Measurements from ENCODE around the gene TMEM259.

Gene TMEM259

DNA sequence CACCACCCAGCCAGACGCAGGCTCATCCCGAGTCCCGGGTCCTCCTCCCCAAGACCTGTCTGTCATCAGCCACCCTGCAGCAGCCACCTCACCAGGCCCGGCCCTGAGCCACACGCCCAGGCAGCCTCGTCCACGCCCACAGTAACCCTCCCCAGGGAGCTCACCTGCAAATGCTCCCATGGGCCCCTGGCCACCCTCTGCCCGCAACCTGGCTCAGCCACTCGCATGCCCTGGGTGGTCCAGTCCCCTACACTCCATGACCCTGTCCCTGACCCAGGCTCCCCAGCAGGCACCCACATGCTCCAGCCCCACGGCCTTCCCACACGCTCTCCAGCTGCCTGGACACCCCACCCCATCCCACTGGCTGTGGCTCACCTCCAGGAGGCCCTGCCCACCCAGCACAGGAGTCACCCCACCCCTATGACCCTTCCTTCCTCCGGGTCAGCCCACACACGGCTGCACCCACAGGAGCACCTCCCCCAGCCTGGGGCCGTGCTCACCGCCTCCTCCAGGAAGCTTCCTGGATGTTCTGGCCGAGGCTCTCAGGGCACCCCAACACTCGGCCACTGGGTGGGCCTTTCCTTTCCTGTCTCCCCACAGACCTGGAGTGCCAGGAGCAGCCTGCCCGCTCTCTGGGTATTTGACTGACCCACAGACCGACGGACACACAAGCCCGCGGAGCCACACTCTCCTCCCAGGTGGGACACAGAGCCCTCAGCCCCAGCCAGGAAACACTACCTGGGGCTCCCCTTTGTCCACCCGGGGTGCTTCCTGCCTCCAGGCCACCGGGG lies 3.6 kb downstream of the TMEM259 start:
- no peak for DNase-seq (ENCODE audit: low read depth in 2 of 2)

DNA sequence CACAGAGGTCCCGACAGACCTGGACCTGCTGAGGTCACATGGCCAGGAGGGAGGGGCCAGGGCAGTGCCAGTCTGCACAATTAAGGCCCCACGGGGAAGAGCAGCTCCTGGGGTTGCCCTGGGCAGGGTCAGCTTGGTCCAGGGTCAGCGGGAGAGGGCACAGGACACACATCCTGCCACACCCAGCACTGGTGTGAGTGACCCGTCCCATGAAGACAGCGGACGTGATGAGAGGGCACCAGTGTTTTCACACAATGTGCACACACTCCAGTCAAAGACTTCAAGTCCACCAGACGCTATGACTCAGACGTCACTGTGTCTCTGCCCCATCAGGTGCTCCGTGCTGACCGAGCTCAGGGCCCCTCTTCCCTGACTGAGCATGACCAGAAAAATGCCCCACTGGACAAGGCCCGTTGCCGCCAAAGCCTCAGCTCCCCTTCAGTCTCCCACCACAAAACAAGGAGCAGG lies 4.2 kb downstream of the TMEM259 start:
- no peak for DNase-seq (ENCODE audit: low read depth in 2 of 2)

DNA sequence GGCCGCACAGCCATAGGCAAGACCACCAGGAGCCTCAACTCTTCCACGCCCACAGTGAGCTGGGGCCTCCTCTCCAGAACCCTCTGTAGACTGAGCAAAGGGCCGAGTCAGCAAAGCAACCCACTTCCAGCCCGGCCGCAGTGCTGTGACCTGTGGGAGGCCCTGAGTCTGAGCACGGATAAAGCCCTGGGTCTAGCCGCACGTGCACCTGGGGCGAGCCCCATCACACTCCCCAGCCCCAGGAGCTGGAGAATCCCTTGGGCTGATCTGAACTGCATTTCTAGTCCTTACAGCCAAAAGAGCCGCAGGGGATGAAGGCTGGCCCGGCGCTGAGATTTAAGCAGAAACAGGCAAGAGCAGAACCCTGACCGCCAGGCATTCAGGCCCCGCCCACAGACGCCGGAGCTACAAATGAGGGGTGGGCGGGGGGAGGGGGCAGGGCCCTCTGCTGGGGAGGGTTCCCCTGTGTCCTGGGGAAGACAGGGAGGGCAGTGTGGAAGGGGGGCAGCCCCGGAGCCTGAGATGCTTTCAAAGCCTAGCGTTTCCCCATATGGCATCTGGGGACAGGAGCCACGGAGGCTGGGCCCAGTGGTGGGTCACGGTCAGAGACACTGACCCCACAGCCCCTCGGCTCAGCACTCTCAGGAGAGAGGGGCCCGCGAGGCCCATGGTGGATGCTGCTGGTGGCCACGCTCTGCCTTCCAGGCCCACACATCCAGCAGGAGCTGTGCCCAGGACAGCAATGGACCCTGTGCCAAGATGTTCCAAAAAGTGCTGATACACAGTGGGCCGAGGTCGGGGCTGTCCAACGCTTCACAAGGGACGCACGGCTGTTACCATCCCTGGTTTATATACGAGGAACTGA lies 4.9 kb downstream of the TMEM259 start:
- no peak for DNase-seq (ENCODE audit: low read depth in 2 of 2)

DNA sequence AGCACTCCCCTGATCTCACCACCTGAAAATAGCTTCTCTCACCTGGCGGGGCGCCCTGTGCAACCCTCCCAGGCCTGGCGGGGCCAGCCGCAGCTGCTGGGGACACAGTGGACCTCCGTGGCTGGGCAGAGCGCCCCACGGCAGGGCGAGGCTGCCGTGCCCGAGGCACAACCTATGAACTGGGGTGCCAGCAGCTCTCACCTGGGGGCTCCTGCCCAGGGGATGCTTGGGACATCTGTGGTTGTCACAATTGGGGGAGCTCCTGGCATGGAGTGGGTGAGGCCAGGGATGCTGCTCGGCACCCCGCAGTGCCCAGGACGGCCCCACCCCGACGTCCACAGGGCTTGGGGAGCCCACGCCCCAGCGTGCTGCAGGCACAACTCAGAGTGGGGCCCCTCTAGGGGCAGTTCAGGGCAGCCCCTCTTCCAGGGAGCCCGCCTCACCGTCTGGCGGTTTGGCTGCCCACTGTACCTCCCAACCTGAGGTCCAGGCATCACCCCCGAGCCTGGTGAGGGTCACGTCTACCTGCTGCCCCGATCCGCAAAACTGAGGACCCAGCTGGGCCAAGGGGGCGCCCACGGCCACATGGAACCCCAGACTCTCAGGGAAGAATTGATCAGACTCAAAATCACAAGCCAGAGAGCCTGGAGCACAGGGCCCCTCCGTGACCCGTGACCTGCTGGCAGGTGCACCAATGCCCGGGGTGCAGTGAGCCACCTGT lies 5.7 kb downstream of the TMEM259 start:
- no peak for DNase-seq (ENCODE audit: low read depth in 2 of 2)

DNA sequence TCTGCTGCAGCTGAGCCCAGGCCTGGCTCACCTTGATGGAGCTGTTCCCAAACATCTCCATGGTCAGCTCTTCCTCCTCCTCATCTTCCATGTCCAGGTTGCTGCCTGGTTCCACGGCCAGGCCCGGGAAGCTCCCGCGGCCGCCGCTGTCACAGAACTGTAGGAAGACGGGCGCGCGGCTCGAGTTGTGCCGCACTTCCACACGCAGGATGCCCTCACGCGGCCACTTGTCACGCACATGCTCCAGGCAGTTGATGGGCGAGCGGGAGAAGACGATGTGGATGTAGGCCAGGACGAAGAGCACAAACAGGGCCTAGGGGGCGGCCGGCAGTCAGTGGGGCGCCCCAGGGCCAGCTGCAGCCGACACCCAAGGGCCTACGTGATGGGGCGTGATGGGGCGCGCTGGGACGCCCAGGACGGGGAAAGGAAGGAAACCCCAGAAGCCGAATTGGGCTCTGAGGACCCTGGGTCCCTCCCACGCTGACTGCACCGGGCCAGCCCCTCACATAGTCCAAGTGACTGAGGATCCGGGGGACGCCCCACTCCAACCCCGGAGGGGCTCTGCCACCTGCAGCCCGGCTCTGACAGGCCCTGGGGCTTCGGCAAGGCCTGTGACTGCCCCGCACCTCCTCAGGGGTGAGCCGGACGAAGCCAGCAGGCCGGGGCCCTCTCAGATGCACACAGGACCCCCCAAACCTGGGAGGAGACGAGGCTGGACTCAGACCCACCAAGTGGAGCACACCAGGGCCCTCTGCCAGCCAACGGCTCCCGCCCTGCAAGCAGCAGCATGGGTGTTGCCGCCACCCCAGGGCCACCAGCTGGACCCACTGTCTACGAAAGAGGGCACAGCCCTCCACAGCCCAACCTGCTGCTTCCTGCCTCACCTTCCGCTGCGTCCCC lies 6.5 kb downstream of the TMEM259 start:
- no peak for DNase-seq (ENCODE audit: low read depth in 2 of 2)

DNA sequence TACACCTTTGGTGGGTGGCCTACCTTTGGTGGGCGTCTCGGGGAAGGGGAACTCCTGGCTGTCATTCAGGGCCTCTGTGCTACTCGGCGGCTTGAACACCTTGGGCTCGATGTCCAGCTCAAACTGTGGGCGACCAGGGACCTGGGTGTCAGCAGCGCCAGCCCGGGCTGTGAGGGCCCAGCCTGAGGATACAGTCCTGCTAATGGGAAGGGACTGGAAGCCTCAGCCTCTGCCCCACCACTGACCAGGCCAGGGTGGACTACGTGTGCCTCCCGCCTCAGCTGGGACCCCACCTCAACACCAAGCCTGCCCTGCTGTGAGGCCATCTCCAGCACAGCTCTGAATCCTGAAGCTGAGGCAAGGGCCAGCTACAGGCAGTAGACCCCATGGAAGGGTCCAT lies 7.7 kb downstream of the TMEM259 start:
- no peak for DNase-seq (ENCODE audit: low read depth in 2 of 2)

DNA sequence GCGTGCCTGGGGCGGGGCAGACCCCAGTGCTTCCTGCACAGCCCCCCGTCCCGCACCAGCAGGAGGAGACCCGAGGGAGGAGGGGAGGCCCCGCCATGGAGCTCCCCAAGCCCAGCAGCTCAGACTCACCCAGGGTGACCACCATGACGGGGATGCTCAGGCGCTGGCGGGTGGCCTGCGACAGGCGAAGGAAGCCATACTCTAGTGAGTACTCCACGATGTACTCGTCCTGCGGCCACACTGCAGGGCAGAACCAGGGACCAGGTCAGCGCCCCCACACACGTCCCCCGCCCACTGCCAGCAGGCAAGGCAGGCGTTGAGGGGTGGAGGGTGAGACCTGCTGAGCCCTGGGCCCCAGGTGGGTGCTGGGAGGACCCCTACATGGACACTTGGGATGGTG lies 8.6 kb downstream of the TMEM259 start:
- DNase-seq (ENCODE audit: low read depth in 2 of 2) = no peak

DNA sequence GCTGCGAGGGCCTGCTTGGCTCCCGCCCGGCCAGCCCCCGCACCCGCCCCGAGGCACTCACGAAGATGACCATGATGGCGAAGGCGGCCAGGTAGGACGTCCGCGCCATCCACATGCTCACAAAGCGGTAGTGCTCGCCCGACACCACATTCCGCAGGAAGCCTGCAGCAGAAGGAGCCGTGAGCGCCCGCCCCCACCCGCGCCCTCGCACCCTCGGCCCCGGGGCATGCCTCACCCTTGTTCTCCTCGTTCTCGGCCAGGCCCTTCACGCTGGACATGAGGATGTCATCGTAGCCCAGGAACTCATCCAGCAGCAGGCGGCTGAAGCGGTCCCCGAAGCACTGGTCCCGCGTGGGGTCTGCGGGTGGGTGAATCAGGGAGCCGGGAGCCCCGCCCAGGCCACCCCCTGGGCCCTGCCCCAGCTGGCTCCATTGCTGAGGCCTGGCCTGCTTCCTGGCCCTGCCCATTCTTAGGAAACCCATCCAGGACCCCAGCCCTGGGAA lies 9.0 kb downstream of the TMEM259 start:
- DNase-seq (ENCODE audit: low read depth in 2 of 2) = no peak

DNA sequence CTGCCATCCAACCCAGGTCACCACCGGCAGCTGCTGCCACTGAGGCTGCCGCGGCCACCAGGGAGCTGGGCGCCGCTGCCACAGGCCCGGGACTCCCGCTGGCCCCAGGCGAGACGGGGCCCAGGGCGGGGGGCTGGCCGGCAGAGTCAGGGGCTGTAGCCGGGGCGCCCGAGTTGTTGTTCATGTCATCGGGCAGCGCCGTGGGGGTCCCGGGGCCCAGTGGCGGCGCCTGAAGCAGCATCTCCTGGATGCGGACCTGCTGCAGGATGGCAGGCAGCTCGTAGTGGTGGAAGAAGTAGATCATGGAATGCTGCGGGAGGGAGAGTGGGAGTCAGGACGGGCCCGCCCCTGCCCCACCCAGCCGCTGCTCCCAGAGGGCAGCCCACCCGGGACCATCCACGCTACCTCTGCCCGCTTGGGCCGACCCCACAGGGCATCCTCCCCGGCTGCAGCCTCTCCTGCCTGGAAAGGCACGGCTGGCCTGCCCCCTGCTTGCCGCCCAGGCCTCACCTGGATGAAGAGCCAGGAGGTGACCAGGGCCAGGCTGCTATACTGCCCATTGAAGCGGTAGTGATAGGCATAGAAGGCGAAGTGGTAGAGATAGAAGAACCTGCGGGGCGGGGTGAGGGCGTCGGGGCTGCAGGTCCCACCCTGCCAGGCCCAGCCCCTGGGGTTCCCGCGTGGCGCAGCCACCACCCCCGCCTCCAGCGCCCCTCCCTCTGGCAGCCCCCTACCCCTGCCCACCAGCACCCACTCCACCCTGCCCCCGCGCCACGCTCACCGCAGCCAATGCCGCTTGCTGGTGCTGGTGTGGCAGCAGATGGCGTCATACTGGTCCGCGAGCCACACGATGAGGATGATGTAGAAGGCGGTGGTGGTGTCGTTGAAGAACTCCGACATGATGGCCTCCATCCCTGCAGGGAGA lies 10.1 kb downstream of the TMEM259 start:
- no peak for DNase-seq (ENCODE audit: low read depth in 2 of 2)

DNA sequence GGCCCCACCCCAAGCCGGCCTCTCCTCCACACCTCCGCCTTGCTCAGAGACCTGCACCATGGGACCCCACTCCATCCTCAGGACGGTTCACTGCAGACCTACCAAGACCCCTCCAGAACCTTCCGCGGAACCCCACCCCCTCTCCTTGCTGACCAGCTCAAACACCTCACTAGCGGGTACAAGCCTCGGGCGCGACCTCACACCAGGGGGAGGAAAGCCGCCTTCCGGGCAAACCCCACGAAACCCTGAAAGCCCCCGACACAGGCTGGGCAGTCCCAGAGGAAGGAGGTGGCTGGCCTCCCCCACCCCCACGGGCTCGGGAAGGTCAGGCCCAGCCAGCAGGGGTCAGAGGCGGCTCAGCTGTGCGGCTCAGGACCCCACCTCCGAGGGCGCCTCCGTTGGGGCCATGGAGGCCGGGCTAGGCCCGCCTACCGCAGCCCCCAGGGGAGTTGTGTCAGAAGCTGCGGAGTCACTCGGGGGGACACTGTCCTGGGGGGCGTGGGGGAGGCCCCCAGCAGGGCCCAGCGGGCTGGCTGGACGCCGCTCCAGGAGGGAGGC lies 10.9 kb downstream of the TMEM259 start:
- DNase-seq (ENCODE audit: low read depth in 2 of 2) = no peak

DNA sequence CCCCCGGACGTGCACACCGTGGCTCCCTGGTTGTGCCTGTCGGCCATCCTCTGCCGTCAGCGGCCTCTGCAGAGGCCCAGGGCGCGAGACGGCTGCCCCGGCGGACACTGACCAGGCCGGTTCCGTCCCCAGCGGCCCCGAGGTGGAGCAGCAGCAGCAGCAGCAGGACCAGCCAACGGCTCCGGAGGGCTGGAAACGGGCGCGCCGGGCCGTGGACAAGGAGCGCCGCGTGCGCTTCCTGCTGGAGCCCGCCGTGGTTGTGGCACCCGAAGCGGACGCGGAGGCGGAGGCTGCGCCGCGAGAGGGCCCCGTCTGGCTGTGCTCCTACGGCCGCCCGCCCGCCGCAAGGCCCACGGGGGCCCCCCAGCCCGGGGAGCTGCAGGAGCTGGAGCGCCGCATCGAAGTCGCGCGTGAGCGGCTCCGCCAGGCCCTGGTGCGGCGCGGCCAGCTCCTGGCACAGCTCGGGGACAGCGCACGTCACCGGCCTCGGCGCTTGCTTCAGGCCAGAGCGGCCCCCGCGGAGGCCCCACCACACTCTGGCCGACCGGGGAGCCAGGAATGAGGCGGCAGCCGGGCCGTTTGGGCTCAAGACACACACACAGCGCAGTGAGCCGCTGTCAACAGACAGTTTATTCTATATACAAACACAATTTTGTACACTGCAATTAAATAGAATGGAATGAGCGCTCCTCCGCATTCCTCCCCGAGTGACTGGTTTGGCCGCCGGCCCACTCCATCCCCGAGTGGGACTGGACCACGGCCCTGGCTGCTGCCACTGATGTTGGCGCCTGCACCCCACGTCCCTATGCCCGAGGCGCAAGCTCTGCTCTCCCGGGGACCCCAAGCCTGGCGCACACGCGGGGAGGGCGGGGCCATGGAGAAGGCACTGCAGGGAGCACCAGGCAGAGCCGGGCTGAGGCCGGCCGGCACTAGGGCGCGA lies 11.6 kb downstream of the TMEM259 start:
- no peak for DNase-seq (ENCODE audit: low read depth in 2 of 2)

DNA sequence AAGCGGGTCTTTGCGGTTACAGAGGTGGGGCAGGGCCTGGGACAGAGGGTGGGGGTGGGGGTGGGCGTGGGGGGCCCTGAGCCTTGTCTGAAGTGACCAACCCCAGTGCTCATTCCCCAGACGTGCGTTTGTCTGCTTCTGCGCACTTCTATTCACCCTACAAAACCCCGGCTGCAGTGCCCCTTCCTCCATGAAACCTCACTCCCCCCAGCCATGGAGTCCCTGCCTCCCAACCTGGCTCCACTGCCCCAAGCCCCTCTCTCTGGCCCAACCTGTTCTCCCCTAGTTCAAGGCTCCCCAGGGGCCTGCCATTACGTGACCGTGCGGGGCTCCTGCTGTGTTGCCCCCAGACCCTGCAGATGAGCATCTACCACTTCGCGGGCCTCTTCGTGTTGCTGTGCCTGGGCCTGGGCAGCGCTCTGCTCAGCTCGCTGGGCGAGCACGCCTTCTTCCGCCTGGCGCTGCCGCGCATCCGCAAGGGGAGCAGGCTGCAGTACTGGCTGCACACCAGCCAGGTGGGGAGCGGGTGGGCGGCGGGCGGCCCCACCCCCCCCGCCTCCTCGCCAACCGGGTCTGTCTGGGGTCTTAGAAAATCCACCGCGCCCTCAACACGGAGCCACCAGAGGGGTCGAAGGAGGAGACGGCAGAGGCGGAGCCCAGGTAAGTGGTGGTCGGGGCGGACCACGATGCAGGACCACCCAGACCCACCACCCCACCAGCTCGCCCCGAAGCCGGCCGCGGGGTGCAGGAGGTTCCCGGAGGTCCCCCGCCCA lies 12.5 kb downstream of the TMEM259 start:
- no peak for DNase-seq (ENCODE audit: low read depth in 2 of 2)

DNA sequence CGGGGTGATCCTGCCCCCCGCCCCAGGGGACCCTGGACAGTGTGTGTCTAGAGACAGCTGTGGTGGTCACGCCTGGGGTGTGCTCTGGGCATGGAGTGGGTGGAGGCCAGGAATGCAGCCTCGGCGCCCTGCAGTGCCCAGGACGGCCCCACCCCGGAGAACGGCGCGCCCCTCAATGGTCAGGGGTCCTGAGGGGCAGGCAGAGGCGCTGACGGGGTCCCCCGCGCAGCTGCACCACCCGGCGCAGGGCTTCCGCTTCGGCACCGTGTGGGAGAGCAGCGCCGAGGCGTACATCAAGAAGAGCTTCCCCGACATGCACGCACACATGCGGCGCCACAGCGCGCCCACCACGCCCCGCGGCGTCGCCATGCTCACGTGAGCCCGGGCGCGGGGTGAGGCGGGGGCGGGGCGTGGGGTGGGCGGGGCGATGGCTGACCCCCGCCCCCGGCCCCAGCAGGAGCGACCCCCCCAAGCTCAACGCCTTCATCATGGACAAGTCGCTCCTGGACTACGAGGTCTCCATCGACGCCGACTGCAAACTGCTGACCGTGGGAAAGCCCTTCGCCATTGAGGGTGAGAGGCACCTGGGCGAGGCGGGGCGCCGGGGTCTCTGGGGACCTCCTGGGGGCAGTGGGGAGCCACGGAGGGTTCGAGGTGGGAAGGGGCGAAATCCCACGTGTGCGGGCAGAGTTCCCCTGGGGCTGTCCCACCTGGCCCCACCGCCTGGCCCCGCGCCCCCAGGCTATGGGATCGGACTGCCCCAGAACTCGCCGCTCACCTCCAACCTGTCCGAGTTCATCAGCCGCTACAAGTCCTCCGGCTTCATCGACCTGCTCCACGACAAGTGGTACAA lies 13.3 kb downstream of the TMEM259 start:
- no peak for DNase-seq (ENCODE audit: low read depth in 2 of 2)

DNA sequence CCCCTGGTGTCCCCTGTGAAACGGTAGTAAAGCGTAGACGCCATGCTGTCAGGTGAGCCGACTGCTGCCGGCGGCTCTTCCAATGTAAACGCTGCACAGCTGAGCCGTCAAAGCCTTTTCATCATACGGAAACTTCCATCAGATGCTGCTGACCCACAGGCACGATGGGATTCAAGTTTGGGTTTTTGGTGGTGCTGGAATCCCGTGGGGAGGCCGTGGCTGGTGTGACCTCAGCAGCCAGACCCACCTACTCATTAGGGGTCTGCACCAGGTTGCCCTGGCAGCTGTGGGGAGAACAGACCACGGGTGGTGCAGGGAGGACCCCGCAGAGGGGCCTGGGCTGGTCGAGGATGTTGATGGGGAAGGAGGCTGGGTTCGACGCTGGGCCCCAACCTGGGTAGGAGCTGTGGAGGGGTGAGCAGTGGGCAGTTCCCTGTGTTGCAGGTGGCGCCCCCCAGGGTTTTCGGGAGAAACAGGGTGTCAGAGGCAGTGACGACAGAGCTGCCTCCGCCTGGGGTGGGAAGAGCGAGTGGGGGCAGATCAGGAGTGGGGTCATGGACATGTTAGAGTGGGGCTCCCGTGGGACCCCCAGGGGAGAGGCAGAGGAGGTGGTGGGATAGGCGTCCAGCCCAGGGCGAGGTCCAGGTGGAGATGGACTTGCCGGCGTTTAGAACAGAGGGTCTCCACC lies 14.1 kb downstream of the TMEM259 start:
- DNase-seq (ENCODE audit: low read depth in 2 of 2) = no peak

DNA sequence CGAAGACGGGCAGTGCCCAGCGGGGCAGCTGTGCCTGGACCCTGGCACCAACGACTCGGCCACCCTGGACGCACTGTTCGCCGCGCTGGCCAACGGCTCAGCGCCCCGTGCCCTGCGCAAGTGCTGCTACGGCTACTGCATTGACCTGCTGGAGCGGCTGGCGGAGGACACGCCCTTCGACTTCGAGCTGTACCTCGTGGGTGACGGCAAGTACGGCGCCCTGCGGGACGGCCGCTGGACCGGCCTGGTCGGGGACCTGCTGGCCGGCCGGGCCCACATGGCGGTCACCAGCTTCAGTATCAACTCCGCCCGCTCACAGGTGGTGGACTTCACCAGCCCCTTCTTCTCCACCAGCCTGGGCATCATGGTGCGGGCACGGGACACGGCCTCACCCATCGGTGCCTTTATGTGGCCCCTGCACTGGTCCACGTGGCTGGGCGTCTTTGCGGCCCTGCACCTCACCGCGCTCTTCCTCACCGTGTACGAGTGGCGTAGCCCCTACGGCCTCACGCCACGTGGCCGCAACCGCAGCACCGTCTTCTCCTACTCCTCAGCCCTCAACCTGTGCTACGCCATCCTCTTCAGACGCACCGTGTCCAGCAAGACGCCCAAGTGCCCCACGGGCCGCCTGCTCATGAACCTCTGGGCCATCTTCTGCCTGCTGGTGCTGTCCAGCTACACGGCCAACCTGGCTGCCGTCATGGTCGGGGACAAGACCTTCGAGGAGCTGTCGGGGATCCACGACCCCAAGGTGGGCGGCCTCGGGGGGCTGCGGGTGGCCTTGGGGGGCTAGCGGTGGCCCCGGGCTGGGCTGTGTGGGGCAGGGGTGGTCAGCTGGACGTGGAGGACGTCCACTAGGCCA lies 15.9 kb downstream of the TMEM259 start:
- DNase-seq (ENCODE audit: low read depth in 2 of 2) = no peak

Data from stimulated activated CD4-positive, alpha-beta T cell treated with anti-CD3 and anti-CD28 coated beads, Interleukin-15, amount 100 ng/mL, for 48 hours (primary cell).